DMS153 treated with DMSO at 0.1 percent for 48 hours (cell line): ENCODE data around the gene UBLCP1.
A peak's percentile ranks its signal among the peaks of the same experiment; 100 is the strongest.
"Not testable (repeated sequence)": the region's sequence is repeated elsewhere in the genome, so short reads cannot be mapped to it uniquely, and the experiment has no call there.

ENCODE experiments used
- DNase-seq: peaks from one replicate; lab custom pipeline; 2025; ENCODE audit not compliant: unreplicated experiment; lab: John Stamatoyannopoulos, UW

Gene UBLCP1

DNA sequence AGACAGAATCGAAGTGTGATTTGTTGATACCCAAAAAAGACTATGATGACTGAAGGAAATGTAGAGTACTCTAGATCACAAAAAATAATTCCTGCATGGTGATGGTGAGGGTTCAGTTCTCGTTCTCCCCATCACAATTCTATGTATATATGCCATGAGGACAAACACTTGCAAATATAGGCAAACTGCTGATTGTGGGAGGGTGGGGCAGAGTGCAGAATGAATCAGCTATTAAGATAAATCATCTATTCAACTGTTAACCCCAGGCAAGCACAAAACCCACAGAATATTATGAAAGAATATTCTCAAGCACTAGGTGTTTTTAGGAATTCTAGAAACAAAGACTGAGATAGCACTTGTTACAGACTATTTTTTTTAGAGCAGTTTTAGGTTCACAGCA lies 13.9 kb upstream of the UBLCP1 start:
- DNase-seq, result no peak

DNA sequence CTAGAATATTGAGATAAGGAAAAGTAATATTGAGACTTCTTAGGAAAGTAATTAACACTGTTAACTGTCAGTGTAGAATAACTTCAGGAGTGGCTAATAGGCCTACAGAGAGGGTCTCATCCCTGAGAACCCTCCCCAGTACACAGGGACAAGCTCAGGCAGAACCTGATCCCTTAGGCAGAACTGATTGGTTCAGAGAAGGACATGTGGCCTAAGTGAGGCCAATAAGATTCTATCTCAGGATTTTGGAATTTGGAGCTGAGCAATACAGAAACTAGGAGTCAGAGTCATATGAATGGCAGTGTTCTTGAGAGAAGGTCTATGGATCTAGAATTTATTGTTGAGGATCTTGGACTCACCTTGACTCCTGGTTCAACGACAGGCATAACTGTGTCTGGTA lies 10.9 kb upstream of the UBLCP1 start:
- no peak for DNase-seq

DNA sequence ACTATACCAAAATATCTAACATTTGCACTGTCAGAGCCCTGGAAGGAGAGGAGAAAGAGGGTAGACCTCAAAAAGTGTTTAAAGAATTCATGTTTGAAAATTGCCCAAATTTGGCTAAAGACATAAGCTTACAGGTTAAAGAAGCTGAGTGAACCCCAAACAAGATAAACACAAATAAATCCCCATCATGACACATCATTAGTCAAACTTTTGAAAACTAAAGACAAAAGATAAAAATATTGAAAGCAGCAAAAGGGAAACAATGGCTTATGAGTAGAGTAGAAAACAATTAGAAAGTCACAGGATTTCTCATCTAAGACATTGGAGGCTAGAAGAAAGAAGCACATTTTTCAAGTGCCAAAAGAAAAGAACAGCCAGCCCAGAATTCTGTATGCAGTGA lies 6.1 kb upstream of the UBLCP1 start:
- DNase-seq, result no peak

DNA sequence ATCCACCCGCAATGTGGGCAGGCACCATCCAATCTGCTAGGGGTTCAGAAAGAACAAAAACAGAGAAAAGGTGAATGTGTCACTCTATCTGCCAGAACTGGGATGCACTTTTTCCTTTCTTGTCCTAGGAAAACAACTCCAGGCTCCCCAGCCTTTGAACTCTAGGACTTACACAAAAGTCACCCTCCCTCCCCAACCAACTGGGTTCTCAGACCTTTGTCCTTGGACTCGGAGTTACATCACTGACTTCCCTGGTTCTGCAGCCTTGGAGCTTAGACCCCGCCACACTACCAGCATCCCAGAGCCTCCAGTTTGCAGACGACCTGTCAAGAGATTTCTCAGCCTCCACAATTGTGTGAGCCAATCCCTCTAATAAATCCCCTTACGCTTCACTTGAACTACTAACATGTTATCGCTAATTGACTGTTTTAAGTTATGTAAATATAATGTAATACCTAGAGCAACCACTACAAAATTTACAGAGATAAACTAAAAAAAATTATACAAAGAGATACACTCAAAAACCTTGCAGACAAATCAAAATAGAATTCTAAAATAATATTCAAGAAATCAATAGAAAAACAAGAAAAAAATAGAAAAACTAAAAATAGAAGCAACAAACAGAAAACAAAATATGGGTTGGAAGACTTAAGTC lies 5.3 kb upstream of the UBLCP1 start:
- no peak for DNase-seq

DNA sequence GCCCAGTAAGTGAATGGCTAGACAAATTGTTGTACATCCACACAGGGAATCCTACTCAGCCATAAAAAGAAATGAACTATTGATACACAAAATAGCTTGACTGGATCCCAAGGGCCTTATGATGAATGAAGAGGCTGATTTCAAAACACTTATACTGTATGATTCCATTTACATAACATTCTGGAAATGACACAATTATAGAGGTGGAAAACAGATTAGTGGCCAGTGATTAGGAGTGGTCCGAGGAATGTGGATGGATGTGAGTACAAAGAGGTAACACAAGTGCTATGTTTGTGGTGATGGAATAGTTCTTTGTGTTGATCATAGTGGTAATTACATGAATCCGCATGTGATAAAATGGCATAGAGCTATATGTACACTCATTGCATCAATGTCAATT lies 4.7 kb upstream of the UBLCP1 start:
- DNase-seq, result no peak

DNA sequence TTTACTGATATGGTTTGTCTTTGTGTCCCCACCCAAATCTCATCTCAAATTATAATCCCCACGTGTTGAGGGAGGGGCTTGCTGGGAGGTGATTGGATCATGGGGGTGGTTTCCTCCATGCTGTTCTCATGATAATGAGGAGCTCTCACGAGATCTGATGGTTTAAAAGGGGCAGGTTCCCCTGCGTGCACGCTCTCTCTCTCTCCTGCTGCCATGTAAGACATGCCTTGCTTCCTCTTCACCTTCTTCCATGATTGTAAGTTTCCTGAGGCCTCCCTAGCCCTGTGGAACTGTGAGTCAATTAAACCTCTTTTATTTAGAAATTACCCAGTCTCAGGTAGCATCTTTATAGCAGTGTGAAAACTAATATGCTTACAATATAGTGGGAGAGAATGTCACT lies 2.9 kb upstream of the UBLCP1 start:
- not testable (repeated sequence) for DNase-seq

DNA sequence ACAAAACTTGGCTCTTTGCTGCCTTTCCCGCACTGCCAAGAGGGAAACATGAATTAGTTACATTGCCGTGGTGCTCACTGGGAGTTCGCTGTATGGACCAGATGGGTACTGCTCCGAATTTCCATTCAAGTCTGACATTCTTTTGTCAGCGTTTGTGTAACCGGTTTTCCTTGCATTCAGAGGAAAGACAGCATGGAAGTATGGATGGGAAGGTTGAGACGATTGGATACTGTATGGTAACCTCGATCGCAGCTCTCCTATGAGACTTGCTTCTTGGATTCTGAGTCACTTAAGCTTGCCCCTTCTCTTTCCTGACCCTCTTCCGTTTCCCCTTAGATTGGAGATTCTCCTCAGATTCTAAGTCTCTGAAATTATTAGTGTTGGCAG lies 625 bp upstream of the UBLCP1 start:
- no peak for DNase-seq

DNA sequence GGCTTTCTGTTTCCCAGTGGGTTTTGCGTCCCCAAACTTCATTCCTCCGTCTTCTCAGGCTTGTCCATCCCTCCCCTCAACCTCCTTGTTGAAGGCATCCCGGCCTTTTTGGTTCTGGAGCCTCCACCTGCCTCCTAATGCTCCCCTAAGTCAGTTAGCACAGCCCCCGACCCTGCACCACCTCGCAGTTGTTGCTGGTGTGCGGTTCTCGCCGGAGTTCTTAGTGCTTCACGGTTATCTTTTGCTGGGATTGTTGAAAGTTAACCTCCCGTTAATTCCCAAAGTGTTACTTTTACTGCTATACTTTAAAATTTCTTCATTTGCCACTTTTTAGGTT lies 447 bp downstream of the UBLCP1 start:
- no peak for DNase-seq

DNA sequence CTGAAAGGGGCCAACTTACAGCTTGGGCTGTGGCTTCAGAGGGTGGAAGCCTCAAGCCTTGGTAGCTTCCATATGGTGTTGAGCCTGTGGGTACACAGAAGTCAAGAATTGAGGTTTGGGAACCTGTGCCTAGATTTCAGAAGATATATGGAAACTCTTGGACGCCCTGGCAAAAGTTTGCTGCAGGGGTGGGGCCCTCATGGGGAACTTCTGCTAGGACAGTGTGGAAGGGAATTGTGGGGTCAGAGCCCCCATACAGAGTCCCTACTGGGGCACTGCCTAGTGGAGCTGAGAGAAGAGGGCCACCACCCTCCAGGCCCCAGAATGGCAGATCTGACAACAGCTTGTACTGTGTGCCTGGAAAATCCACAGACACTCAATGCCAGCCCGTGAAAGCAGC lies 3.7 kb downstream of the UBLCP1 start:
- not testable (repeated sequence) for DNase-seq

DNA sequence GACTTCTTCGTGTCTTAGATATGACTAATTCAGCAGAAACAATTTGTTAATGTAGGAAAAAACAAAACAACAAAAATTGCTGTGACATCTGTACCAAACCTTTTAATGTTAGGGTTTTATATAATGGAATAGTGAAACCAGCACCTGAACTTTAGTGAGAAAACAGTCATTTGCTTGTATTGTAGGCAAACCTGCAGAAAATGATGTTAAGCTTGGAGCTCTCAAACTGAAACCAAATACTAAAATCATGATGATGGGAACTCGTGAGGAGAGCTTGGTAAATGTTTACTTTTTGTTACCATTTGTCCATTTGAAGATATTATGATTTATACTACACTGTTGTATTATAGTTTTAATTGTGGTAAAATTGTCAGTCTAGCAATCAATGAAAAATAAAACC lies 6.6 kb downstream of the UBLCP1 start:
- DNase-seq, result no peak

DNA sequence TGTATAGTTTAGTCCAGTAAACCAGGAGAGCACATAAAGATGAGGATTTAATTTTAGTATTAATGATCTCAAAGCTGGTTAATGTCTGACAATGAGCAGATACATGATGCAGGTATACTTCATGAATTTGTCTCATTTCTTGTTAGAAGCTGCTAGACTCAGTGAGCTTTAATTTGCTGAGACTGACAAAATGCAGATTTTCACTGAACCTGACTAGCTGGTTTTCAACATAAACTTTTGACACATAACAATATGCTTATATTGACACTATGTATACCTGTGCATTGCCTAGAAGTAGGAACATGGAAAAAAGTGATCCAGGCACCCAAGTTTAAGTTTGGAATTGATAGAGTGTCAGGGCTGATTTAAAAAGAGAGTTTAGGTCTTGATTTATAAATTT lies 10.8 kb downstream of the UBLCP1 start:
- DNase-seq, result no peak

DNA sequence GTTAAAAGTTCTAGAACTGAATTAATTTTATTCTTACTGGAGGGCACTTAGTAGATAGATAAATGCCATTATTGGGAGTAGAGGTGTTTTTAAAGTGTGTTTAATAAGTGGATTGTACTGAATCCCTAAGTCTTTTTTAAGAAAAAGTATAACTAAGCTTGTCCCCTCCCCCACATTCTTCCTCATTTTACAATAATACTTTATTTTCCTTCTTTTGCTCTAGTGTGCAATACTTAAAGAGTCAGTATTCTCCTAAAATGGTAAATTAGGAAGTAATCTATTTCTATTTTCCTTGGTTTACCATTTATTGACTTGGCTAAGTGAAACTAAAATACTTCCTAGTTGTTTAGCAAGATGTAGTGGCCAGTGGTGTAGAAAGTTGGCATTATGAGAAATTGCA lies 11.6 kb downstream of the UBLCP1 start:
- DNase-seq, result no peak

DNA sequence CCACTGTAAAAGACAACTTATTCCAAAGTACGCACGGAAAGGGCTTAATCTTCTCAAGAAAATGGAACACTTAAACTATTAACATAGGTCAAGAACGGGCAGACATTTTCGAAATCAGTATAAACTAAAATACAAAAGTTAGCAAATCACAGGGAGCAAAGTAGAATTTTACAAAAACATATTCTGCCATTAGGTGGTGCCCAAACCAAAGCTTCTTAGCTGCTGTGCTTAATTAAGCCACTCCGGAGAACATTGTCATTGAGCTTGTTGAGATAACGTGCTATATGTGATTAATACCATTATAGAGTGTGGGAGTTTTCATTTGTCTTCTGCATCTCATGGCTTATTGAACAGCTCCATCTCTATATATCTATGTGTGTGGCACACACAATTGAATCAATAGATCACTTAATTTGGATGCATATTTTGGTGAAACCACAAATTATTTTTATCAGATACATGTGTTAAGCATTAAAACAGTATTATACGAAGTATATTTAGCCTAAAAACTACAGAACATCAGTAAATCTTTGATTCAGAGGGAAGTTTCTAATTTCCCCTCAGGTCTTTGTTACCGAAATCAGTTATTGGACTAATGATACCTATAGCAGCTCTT lies 23.4 kb downstream of the UBLCP1 start:
- peak; percentile 7 for DNase-seq

DNA sequence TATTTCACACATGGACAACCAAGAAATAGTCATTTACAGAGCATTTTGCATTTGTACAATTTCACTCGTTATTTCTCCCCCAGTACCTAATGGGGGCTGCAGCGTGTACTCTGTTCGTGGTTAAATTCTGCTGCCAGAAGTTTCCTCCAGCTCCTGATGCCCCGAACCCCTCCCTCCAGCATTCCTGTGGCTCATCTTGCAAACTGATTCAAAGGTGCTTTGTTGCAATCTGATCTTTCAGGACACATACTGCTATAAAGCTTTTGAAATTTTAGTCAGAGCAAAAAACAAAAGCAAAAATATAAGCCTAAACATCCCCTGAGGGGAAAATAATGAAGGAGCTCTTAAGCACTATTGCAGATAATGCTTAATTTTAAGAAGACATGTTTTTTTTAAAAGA lies 27.7 kb downstream of the UBLCP1 start:
- no peak for DNase-seq

DNA sequence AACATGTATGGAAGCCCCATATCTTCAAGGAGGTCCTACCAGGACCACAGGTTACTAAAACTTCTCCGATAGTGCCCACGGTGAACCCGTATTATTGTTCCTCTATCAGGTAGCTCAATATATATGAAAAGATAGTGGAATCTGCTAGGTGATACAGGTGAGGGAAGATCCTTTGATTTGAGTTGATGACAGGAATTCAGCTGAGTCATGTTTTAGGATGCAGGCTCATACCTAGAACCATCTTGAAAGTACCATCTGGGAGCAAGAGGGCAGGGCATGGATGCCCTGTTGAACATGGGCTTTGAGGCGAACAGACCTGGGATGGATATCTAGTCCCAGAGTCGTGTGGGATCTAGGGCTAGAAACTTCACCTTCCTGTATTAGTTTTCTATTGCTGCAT lies 31.8 kb downstream of the UBLCP1 start:
- DNase-seq, result no peak

DNA sequence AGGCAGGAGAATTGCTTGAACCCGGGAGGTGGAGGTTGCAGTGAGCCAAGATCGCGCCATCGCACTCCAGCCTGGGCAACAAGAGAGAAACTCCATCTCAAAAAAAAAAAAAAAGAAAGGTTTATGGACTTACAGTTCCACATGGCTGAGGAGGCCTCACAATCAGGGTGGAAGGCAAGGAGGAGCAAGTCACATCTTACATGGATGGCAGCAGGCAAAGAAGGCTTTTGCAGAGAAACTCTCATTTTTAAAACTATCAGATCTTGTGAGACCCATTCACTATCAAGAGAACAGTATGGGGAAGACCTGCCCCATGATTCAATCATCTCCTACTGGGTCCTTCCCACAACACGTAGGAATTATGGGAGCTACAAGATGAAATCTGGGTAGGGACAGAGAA lies 34.2 kb downstream of the UBLCP1 start:
- DNase-seq, result not testable (repeated sequence)

DNA sequence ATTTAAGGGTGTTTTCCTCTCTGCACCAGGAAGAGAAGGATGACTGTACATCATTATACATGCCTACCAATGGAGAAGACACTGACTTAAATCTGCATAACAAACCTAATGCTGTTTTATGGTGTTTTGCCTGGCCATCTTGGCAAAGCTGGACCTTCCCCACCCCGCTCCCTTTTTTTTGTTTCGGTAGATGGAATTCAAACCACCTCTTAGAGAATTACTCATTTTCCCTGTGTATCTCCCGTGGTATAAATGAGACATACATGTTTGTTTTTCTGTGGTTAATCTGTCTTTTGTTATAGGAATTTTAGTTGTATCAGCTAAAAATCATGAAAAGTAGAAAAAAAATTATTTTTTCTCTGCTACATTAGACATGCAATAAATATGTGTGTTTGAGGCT lies 38.4 kb downstream of the UBLCP1 start:
- DNase-seq, result no peak

DNA sequence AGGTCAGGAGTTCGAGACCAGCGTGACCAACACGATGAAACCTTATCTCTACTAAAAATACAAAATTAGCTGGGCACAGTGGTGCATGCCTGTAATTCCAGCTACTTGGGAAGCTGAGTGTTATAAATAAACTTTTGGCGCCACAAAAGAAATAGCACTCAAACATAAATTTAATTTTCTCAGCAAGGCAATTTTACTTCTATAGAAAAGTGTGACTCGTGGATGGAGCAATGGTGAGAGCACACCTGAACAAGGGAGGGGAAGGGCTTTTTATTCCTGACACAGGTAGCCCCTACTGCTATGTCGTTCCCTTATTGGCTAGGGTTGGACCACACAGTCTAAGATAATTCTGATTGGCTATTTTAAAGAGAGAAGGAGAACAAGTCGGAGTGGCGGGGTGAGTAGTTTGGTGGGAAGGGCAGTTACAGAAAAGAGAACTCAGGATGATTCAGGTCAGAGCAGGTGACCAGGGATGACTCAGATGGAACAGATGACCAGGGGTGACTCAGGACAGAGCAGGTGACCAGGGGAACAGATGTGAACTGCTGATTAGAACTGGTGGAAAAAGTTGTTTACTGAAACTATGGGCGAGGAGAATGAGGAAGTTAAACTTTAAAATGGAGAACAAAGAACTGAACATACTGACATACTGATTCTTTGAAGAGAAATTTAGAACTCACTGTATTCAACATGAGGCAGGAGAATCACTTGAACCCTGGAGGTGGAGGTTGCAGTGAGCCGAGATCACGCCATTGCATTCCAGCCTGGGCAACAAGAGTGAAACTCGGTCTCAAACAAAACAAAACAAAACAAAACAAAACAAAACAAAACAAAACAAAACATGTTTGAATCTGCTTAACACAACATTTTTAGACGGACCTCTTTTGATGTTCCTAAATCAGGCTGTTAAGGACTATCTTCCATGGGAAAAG lies 39.1 kb downstream of the UBLCP1 start:
- not testable (repeated sequence) for DNase-seq

DNA sequence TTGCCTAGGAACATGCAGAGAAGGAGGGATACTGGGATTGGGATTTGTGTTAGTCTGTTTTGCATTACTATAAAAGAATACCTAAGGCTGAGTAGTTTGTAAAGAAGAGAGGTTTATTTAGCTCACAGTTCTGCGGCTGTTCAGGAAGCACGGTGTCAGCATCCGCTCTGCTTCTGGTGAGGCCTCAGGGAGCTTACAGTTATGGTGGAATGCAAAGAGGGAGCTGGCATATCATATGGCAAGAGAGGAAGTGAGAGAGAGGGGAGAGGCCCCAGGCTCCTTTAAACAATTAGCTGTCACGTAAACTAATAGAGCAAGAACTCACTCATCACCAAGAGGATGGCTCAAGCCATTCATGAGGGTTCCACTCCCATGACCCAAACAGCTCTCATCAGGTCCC lies 40.2 kb downstream of the UBLCP1 start:
- DNase-seq, result no peak

DNA sequence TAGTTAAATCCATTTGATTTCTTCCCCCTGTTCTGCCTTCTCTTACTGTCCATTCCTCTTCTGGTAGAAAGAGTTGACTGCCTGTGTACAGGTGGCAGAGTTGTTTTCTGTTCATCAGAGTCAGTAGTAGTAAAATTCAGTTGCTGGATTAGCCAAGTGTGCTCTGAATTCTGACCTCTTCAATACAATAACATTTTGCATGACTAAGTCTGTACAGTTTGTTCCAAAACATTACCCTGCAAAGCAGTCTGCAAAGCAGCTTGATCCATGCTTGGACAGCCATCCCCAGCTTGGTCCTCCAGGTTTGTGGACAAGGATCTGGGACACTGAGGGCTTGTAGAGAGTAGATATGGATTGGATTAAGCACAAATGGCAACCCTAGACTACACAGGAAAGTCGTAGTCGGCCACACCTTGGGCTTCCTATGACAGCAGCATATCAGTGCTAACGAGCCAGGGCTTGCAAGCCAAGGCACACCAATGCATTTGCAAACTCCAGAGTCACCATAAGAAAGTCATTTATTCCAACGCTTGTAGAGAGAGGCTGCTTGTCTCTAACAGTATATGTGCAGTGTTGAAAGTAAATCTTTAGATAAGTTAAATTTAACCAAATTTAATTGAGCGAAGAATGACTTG lies 42.0 kb downstream of the UBLCP1 start:
- DNase-seq, result no peak

DNA sequence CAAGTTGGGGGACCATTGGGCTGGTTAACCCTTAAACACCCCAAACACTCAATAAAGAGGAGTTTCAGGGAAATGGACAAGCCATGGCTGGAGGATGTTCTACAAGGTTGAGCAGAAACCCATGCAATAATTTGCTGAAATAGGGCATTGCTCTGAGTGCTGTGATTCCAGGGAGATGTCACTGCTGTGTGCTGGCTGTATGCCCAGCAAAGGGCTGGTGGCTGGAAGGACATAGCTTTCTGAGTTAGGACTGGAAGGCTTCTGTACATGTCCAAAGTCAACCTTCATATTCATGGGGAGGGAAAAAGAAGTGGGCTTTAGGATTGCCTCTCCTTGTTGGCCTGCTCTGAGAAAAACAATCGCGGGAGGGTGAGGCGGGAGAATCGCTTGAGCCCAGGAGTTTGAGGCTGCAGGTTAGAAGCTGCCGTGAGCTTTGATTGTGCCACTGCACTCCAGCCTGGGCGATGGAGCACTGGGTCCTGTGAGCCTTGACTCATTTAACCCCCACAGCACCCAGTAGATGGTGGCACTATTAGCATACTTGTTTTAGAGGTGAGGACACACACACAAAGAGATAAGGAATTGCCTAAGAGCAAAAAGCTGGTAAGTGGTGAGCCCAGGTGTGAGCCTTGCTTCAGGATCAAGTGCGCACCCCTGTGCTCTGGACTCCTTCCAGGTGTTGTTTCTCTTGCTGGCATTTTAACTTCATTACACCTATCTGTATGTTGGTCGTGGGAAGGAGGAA lies 46.8 kb downstream of the UBLCP1 start:
- DNase-seq, result no peak
